Measurements from ENCODE around the gene NRCAM. TPM values are rescaled to one million over a fixed set of nuclear protein-coding genes. Genes with fewer than 3 reads are reported as not detected.

The NRCAM gene
- total RNA-seq, 1 donor from 2014 or later = 9.3 TPM

GRCh38 chr7:108246227-108246837 is 209.9 kb downstream of the NRCAM start:
- no peaks in the 10 kb centered on the region for H4K20me1 ChIP-seq (ENCODE audit: insufficient read depth, low read length)
- no peaks in the 10 kb centered on the region for H3K79me2 ChIP-seq (ENCODE audit: insufficient read depth, low read length)
- H3K36me3 ChIP-seq (ENCODE audit: insufficient read depth, low read length) = no peaks in the 10 kb centered on the region
- peak overlapping the region; percentile 50 for H2AFZ ChIP-seq (ENCODE audit: low read depth, low read length)
- H3K27ac ChIP-seq (ENCODE audit: low read depth, low read length) = peak overlapping the region; percentile 90
- Mint-ChIP-seq H3K36me3 (ENCODE audit: low read depth, unreplicated experiment) (no peaks in the 10 kb centered on the region), H3K9me3 (ENCODE audit: unreplicated experiment) (peaks cover 2% of the 10 kb centered on the region), H3K27ac (ENCODE audit: unreplicated experiment) (peak overlapping the region; percentile 85), H3K27me3 (ENCODE audit: low read depth, unreplicated experiment) (no peaks in the 10 kb centered on the region), H3K4me3 (ENCODE audit: unreplicated experiment) (peak overlapping the region; percentile 68), H3K4me1 (ENCODE audit: low read depth, unreplicated experiment) (peaks cover 30% of the 10 kb centered on the region)
- H3K4me2 ChIP-seq (ENCODE audit: low read length) = peak overlapping the region; percentile 72
- H3K9me3 ChIP-seq (ENCODE audit: insufficient read depth, low read depth, low read length) = no peaks in the 10 kb centered on the region
- peak; percentile 99 for FAIRE-seq
- peak overlapping the region; percentile 73 for H3K9ac ChIP-seq (ENCODE audit: low read length)
- TF ChIP-seq CTCF (IDR thresholded peaks at IDR 0.05; ENCODE audit: insufficient read depth, low read depth, low read length) = no peak
- no peak for TF ChIP-seq EZH2 (IDR thresholded peaks at IDR 0.05; ENCODE audit: insufficient read depth, low read length)
- peak; percentile 99 for DNase-seq (ENCODE audit: low read depth)
- H3K4me1 ChIP-seq (ENCODE audit: insufficient read depth, low read length) = peaks cover 33% of the 10 kb centered on the region
- H3K4me3 ChIP-seq (ENCODE audit: insufficient read depth, low read depth, low read length) = no peak overlapping the region
- H3K27me3 ChIP-seq (ENCODE audit: insufficient read depth, low read length) = no peaks in the 10 kb centered on the region

- Histone ChIP-seq H3K4me1 (ENCODE audit: insufficient read depth, low read length) (peaks cover 33% of the 10 kb centered on the region), H3K27me3 (ENCODE audit: insufficient read depth, low read length) (no peaks in the 10 kb centered on the region), H4K20me1 (ENCODE audit: insufficient read depth, low read length) (no peaks in the 10 kb centered on the region), H3K36me3 (ENCODE audit: insufficient read depth, low read length) (no peaks in the 10 kb centered on the region), H3K4me2 (ENCODE audit: low read length) (peak overlapping the region; percentile 72), H3K9ac (ENCODE audit: low read length) (peak overlapping the region; percentile 73), H3K9me3 (ENCODE audit: insufficient read depth, low read depth, low read length) (no peaks in the 10 kb centered on the region), H3K27ac (ENCODE audit: low read depth, low read length) (peak overlapping the region; percentile 90), H3K79me2 (ENCODE audit: insufficient read depth, low read length) (no peaks in the 10 kb centered on the region), H3K4me3 (ENCODE audit: insufficient read depth, low read depth, low read length) (peak overlapping the region; percentile 24), H2AFZ (ENCODE audit: low read depth, low read length) (peak overlapping the region; percentile 50)
- H3K36me3 Mint-ChIP-seq (ENCODE audit: low read depth, unreplicated experiment) = no peaks in the 10 kb centered on the region
- FAIRE-seq = no peak
- peak overlapping the region; percentile 85 for H3K27ac Mint-ChIP-seq (ENCODE audit: unreplicated experiment)
- H3K4me1 Mint-ChIP-seq (ENCODE audit: low read depth, unreplicated experiment) = peaks cover 30% of the 10 kb centered on the region
- no peak for TF ChIP-seq EZH2 (IDR thresholded peaks at IDR 0.05; ENCODE audit: insufficient read depth, low read length)
- no peak for TF ChIP-seq CTCF (IDR thresholded peaks at IDR 0.05; ENCODE audit: insufficient read depth, low read depth, low read length)
- no peak overlapping the region for H3K4me3 Mint-ChIP-seq (ENCODE audit: unreplicated experiment)
- no peaks in the 10 kb centered on the region for H3K27me3 Mint-ChIP-seq (ENCODE audit: low read depth, unreplicated experiment)
- peaks cover 2% of the 10 kb centered on the region for H3K9me3 Mint-ChIP-seq (ENCODE audit: unreplicated experiment)
- no peak for DNase-seq (ENCODE audit: low read depth)
Measured at GRCh38 chr7:108245523-108246226, 210.6 kb downstream of the NRCAM start.

GRCh38 chr7:108244110-108244509 is 212.1 kb downstream of the NRCAM start:
- no peak overlapping the region for H3K9ac ChIP-seq (ENCODE audit: low read length)
- FAIRE-seq (no peak), DNase-seq (ENCODE audit: low read depth) (no peak)
- Mint-ChIP-seq H3K27ac (ENCODE audit: unreplicated experiment) (no peak overlapping the region), H3K9me3 (ENCODE audit: unreplicated experiment) (peaks cover 2% of the 10 kb centered on the region), H3K27me3 (ENCODE audit: low read depth, unreplicated experiment) (no peaks in the 10 kb centered on the region), H3K4me3 (ENCODE audit: unreplicated experiment) (no peak overlapping the region), H3K36me3 (ENCODE audit: low read depth, unreplicated experiment) (no peaks in the 10 kb centered on the region), H3K4me1 (ENCODE audit: low read depth, unreplicated experiment) (peaks cover 30% of the 10 kb centered on the region)
- no peaks in the 10 kb centered on the region for H3K36me3 ChIP-seq (ENCODE audit: insufficient read depth, low read length)
- H3K27ac ChIP-seq (ENCODE audit: low read depth, low read length) = no peak overlapping the region
- H3K4me1 ChIP-seq (ENCODE audit: insufficient read depth, low read length) = peaks cover 33% of the 10 kb centered on the region
- no peak overlapping the region for H3K4me3 ChIP-seq (ENCODE audit: insufficient read depth, low read depth, low read length)
- TF ChIP-seq CTCF (IDR thresholded peaks at IDR 0.05; ENCODE audit: insufficient read depth, low read depth, low read length) (no peak), EZH2 (IDR thresholded peaks at IDR 0.05; ENCODE audit: insufficient read depth, low read length) (no peak)
- H2AFZ ChIP-seq (ENCODE audit: low read depth, low read length) = no peak overlapping the region
- H3K4me2 ChIP-seq (ENCODE audit: low read length) = no peak overlapping the region
- H3K27me3 ChIP-seq (ENCODE audit: insufficient read depth, low read length) = no peaks in the 10 kb centered on the region
- no peaks in the 10 kb centered on the region for H3K9me3 ChIP-seq (ENCODE audit: insufficient read depth, low read depth, low read length)
- no peaks in the 10 kb centered on the region for H3K79me2 ChIP-seq (ENCODE audit: insufficient read depth, low read length)
- no peaks in the 10 kb centered on the region for H4K20me1 ChIP-seq (ENCODE audit: insufficient read depth, low read length)
